ENCODE measurements around the gene PRAMEF12.
"Not testable (repeated sequence)": the region's sequence is repeated elsewhere in the genome, so short reads cannot be mapped to it uniquely, and the experiment has no call there.

Gene PRAMEF12

GRCh38 chr1:12773438-12773837 lies at the start of gene PRAMEF12:
Gene PRAMEF12, plus strand, starts transcription at chr1:12773738. Its CDS starts 1,130 bp downstream, at chr1:12774868.
- no peak for DNase-seq

GRCh38 chr1:12728391-12728790 lies 45.1 kb upstream of the PRAMEF12 start:
- DNase-seq = no peak

GRCh38 chr1:12730156-12730555 lies 43.4 kb upstream of the PRAMEF12 start:
- DNase-seq = no peak

GRCh38 chr1:12731084-12731483 lies 42.5 kb upstream of the PRAMEF12 start:
- not testable (repeated sequence) for DNase-seq

GRCh38 chr1:12734651-12735050 lies 38.9 kb upstream of the PRAMEF12 start:
- no peak for DNase-seq

- no peak for DNase-seq
Measured at GRCh38 chr1:12738934-12739333, 34.6 kb upstream of the PRAMEF12 start.

- DNase-seq = no peak
Measured at GRCh38 chr1:12739613-12740012, 33.9 kb upstream of the PRAMEF12 start.

GRCh38 chr1:12741946-12742345 lies 31.6 kb upstream of the PRAMEF12 start:
- no peak for DNase-seq

- DNase-seq = no peak
Measured at GRCh38 chr1:12745126-12745991, 28.2 kb upstream of the PRAMEF12 start.

- no peak for DNase-seq
Measured at GRCh38 chr1:12745992-12746323, 27.6 kb upstream of the PRAMEF12 start, which contains the start of gene CFAP107. Gene CFAP107, plus strand, starts transcription at chr1:12746200. Its CDS starts 231 bp downstream, at chr1:12746431.

- DNase-seq = no peak
Measured at GRCh38 chr1:12748778-12749355, 24.7 kb upstream of the PRAMEF12 start.

- no peak for DNase-seq
Measured at GRCh38 chr1:12754738-12755137, 18.8 kb upstream of the PRAMEF12 start.

- DNase-seq = no peak
Measured at GRCh38 chr1:12756273-12756672, 17.3 kb upstream of the PRAMEF12 start.

- DNase-seq = no peak
Measured at GRCh38 chr1:12756768-12757413, 16.6 kb upstream of the PRAMEF12 start.

- DNase-seq = no peak
Measured at GRCh38 chr1:12757836-12758235, 15.7 kb upstream of the PRAMEF12 start.

GRCh38 chr1:12760256-12760795 lies 13.2 kb upstream of the PRAMEF12 start:
- DNase-seq = no peak

- DNase-seq = no peak
Measured at GRCh38 chr1:12761781-12762180, 11.8 kb upstream of the PRAMEF12 start.

GRCh38 chr1:12762766-12763165 lies 10.8 kb upstream of the PRAMEF12 start:
- no peak for DNase-seq

GRCh38 chr1:12763479-12763878 lies 10.1 kb upstream of the PRAMEF12 start:
- DNase-seq = no peak

GRCh38 chr1:12764016-12764415 lies 9.5 kb upstream of the PRAMEF12 start:
- DNase-seq = no peak

- DNase-seq = no peak
Measured at GRCh38 chr1:12769031-12769430, 4.5 kb upstream of the PRAMEF12 start.

GRCh38 chr1:12769976-12770505 lies 3.5 kb upstream of the PRAMEF12 start:
- DNase-seq = no peak

GRCh38 chr1:12770620-12771019 lies 2.9 kb upstream of the PRAMEF12 start:
- DNase-seq = no peak
